GM12891 (cell line): ENCODE data around the gene ST7.

Experiments used
- POLR2A ChIP-seq: IDR thresholded peaks from 2 replicates; pipeline ENCODE4 v1.6.1; 2011; ENCODE audit warnings: low read depth, low read length, control low read depth
- POLR2AphosphoS5 ChIP-seq: IDR thresholded peaks from 2 replicates; pipeline ENCODE4 v1.6.1; 2011; ENCODE audit warnings: low read depth, low read length, control low read depth
- SPI1 ChIP-seq: IDR thresholded peaks from 2 replicates; pipeline ENCODE4 v1.6.1; 2011; ENCODE audit warnings: low read depth, low read length, control low read depth

- TF ChIP-seq POLR2A, result no peak
- no peak for TF ChIP-seq SPI1
- no peak for TF ChIP-seq POLR2AphosphoS5
Measured at GRCh38 chr7:117097860-117098259, 144.6 kb downstream of the ST7 start.
